GM23248 (cell line): Measurements from ENCODE around the gene SGCB. TPM values are rescaled to one million over a fixed set of nuclear protein-coding genes. Genes with fewer than 3 reads are reported as not detected.

Experiments
- DNase-seq: peaks from one replicate; pipeline ENCODE4 v3.0.0-alpha.2; 2015
- H2AFZ ChIP-seq: fragments of 200-600 bp; sonication (generic); 2 replicates; pipeline ENCODE4 v1.6.1; 2016; ENCODE audit warnings: antibody characterized with exemption
- H3F3A ChIP-seq: fragments of 200-600 bp; sonication (generic); 2 replicates; pipeline ENCODE4 v1.6.1; 2016; ENCODE audit warnings: mild to moderate bottlenecking, antibody characterized with exemption, mixed run types; ENCODE audit not compliant: insufficient read depth
- H3K27ac ChIP-seq: fragments of 200-600 bp; sonication (generic); 2 replicates; pipeline ENCODE4 v1.5.1; 2016; ENCODE audit warnings: mild to moderate bottlenecking
- H3K27me3 ChIP-seq: fragments of 200-600 bp; sonication (generic); replicated peaks from 2 replicates; pipeline ENCODE4 v1.6.1; 2016; ENCODE audit warnings: mild to moderate bottlenecking; ENCODE audit not compliant: insufficient read depth
- H3K36me3 ChIP-seq: fragments of 200-600 bp; sonication (generic); 2 replicates; pipeline ENCODE4 v1.6.1; 2016; ENCODE audit warnings: low read depth, mild to moderate bottlenecking
- H3K4me1 ChIP-seq: fragments of 200-600 bp; sonication (generic); 2 replicates; pipeline ENCODE4 v1.6.1; 2016; ENCODE audit warnings: mild to moderate bottlenecking; ENCODE audit not compliant: insufficient read depth
- H3K4me2 ChIP-seq: fragments of 200-600 bp; sonication (generic); one replicate; pipeline ENCODE4 v1.6.1; 2016; ENCODE audit warnings: mild to moderate bottlenecking; ENCODE audit not compliant: unreplicated experiment
- H3K4me3 ChIP-seq: fragments of 200-600 bp; sonication (generic); 2 replicates; pipeline ENCODE4 v1.5.1; 2016; ENCODE audit warnings: mild to moderate bottlenecking
- H3K79me2 ChIP-seq: fragments of 200-600 bp; sonication (generic); 2 replicates; pipeline ENCODE4 v1.6.1; 2016; ENCODE audit warnings: mild to moderate bottlenecking; ENCODE audit not compliant: insufficient read depth
- H3K9ac ChIP-seq: fragments of 200-600 bp; sonication (generic); 2 replicates; pipeline ENCODE4 v1.6.1; 2016; ENCODE audit warnings: mild to moderate bottlenecking
- H3K9me2 ChIP-seq: fragments of 200-600 bp; sonication (generic); 2 replicates; pipeline ENCODE4 v1.6.1; 2016; ENCODE audit warnings: mixed run types, mild to moderate bottlenecking, moderate library complexity; ENCODE audit not compliant: insufficient read depth
- H3K9me3 ChIP-seq: fragments of 200-600 bp; sonication (generic); one replicate; pipeline ENCODE4 v1.6.1; 2017; ENCODE audit warnings: low read depth
- H4K20me1 ChIP-seq: fragments of 200-600 bp; sonication (generic); 2 replicates; pipeline ENCODE4 v1.6.0; 2016; ENCODE audit not compliant: insufficient read depth
- EZH2 ChIP-seq: fragments of 200-600 bp; sonication (generic); IDR thresholded peaks from 2 replicates; pipeline ENCODE4 v1.6.1; 2018; ENCODE audit warnings: antibody characterized with exemption, mild to moderate bottlenecking; ENCODE audit not compliant: insufficient read depth, poor library complexity, severe bottlenecking
- EZH2phosphoT487 ChIP-seq: fragments of 200-600 bp; sonication (generic); IDR thresholded peaks from 2 replicates; pipeline ENCODE4 v1.6.1; 2018; ENCODE audit warnings: antibody characterized with exemption, moderate library complexity, mild to moderate bottlenecking, low read depth; ENCODE audit not compliant: insufficient read depth
- WGBS, 2 experiments: methylation state at CpG; one replicate each; pipeline ENCODE4 v1.1.6; 2015 to 2017; ENCODE audit warnings: low lambda C conversion rate in 2 of 2, low coverage in 1 of 2; ENCODE audit errors: missing lambda C conversion rate in 2 of 2; 5-methylcytosine and 5-hydroxymethylcytosine counted together
- in situ Hi-C: fragments of 300-500 bp; cut with MboI; formaldehyde crosslinking; loops from 2 replicates; pipeline ENCODE4 v1.15.0; 2020
- polyA plus RNA-seq: library from polyadenylated mRNA; unstranded; fragments of >200 nt; fragmentation: Nextera tagmentation; extraction: Ambion mirVana; gene quantifications from 2 replicates; pipeline ENCODE4 v1.2.1, GENCODE V29; 2016
- total RNA-seq: library from RNA; depleted of rRNA; stranded (reverse); fragments of >200 nt; shearing (Covaris generic); gene quantifications from 2 replicates; pipeline ENCODE4 v1.2.3, GENCODE V29; 2014

Gene SGCB
- total and polyA plus RNA-seq, 2 experiments from 2014 or later = 50.4 to 108 TPM

- 1% methylated on average over 14 to 20 of the region's 25 CpGs for WGBS, 2 experiments
- peak; percentile 66 for DNase-seq
Measured at GRCh38 chr4:52037689-52038102, 403 bp downstream of the SGCB start.

GRCh38 chr4:52036886-52037530 is 1.1 kb downstream of the SGCB start:
- Histone ChIP-seq H3K27ac (peak overlapping the region; percentile 29; the same call in 1 of the 2 replicates), H4K20me1 (no peaks in the 10 kb centered on the region), H3F3A (no peaks in the 10 kb centered on the region), H3K79me2 (peaks cover 56% of the 10 kb centered on the region), H3K27me3 (no peaks in the 10 kb centered on the region), H3K9me3 (no peaks in the 10 kb centered on the region), H3K36me3 (0 out of 2 replicates have a peak, but pooled peaks cover 2% of the 10 kb centered on the region), H3K4me3 (peak overlapping the region; percentile 89), H3K9ac (peak overlapping the region; percentile 83), H3K9me2 (no peaks in the 10 kb centered on the region), H3K4me1 (peaks cover 23% of the 10 kb centered on the region; the same call in 1 of the 2 replicates), H2AFZ (peak overlapping the region; percentile 88), H3K4me2 (peak overlapping the region; percentile 96)
- in situ Hi-C loops = no loop called here
- TF ChIP-seq EZH2phosphoT487 = no peak
- no peak for TF ChIP-seq EZH2
- peak; percentile 31 for DNase-seq
- WGBS, 2 experiments = 7% methylated on average over 7 of the region's 7 CpGs

More at GRCh38 chr4:52037689-52038102, 403 bp downstream of the SGCB start:
- peak overlapping the region; percentile 96 for H3K4me2 ChIP-seq
- no peaks in the 10 kb centered on the region for H4K20me1 ChIP-seq
- peak overlapping the region; percentile 29 for H3K27ac ChIP-seq
- peaks cover 23% of the 10 kb centered on the region; the same call in 1 of the 2 replicates for H3K4me1 ChIP-seq
- H2AFZ ChIP-seq = peak overlapping the region; percentile 88
- peak overlapping the region; percentile 89 for H3K4me3 ChIP-seq
- H3K9me3 ChIP-seq = no peaks in the 10 kb centered on the region
- no peaks in the 10 kb centered on the region for H3K27me3 ChIP-seq
- H3K79me2 ChIP-seq = peaks cover 49% of the 10 kb centered on the region
- in situ Hi-C loops = no loop called here
- H3K9me2 ChIP-seq = no peaks in the 10 kb centered on the region
- no peaks in the 10 kb centered on the region for H3F3A ChIP-seq
- TF ChIP-seq EZH2 (no peak), EZH2phosphoT487 (no peak)
- 0 out of 2 replicates have a peak, but pooled peaks cover 2% of the 10 kb centered on the region for H3K36me3 ChIP-seq
- H3K9ac ChIP-seq = peak overlapping the region; percentile 83

DNA sequence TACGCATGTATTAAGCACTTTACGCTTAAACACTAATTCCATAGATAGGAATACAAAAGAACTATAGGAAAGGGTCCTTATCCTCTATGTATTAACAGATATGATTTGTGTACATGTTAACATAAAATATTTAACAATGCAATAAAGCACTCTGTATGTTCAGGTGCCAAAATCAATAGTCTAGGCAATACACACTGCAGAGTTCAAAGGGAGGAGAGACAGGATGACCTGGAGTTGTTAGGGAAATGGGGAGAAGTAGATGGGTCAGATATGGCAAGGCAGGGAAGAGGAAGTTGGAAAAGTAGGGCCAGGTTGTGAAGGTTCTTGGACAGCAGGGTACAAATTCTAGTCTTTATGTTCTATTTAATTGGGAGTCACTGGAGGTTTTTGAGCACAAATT is 2.9 kb downstream of the SGCB start:
- no peaks in the 10 kb centered on the region for H3K27me3 ChIP-seq
- no peak overlapping the region for H3K4me2 ChIP-seq
- H3F3A ChIP-seq = no peaks in the 10 kb centered on the region; the same call in 1 of the 2 replicates
- H3K36me3 ChIP-seq = 0 out of 2 replicates have a peak, but pooled peaks cover 2% of the 10 kb centered on the region
- no peak for DNase-seq
- H4K20me1 ChIP-seq = no peaks in the 10 kb centered on the region
- peaks cover 73% of the 10 kb centered on the region for H3K79me2 ChIP-seq
- 98% methylated on average over 2 of the region's 2 CpGs for WGBS, 2 experiments
- H3K4me3 ChIP-seq = no peak overlapping the region
- H3K9me2 ChIP-seq = no peaks in the 10 kb centered on the region
- in situ Hi-C loops = no loop called here
- TF ChIP-seq EZH2phosphoT487 (no peak), EZH2 (no peak)
- H2AFZ ChIP-seq = no peak overlapping the region
- no peak overlapping the region for H3K9ac ChIP-seq
- H3K4me1 ChIP-seq = peaks cover 23% of the 10 kb centered on the region; the same call in 1 of the 2 replicates
- no peak overlapping the region for H3K27ac ChIP-seq
- H3K9me3 ChIP-seq = no peaks in the 10 kb centered on the region

- Histone ChIP-seq H3K27ac (no peak overlapping the region), H3F3A (peaks cover 13% of the 10 kb centered on the region), H3K9me2 (no peaks in the 10 kb centered on the region), H2AFZ (no peak overlapping the region), H3K27me3 (no peaks in the 10 kb centered on the region), H3K9me3 (no peaks in the 10 kb centered on the region), H3K9ac (no peak overlapping the region), H3K4me2 (no peak overlapping the region), H4K20me1 (no peaks in the 10 kb centered on the region), H3K79me2 (peaks cover 65% of the 10 kb centered on the region), H3K4me1 (peaks cover 25% of the 10 kb centered on the region), H3K36me3 (peaks cover 15% of the 10 kb centered on the region), H3K4me3 (no peak overlapping the region)
- no peak for TF ChIP-seq EZH2phosphoT487
- no peak for TF ChIP-seq EZH2
- in situ Hi-C loops = no loop called here
- DNase-seq = no peak
- 44 to 75% methylated on average over 1 of the region's 1 CpG for WGBS, 2 experiments
Measured at GRCh38 chr4:52032005-52032404, 6.1 kb downstream of the SGCB start.
